ENCODE data around the gene SATL1. TPM values are rescaled to one million over a fixed set of nuclear protein-coding genes. Genes with fewer than 3 reads are reported as not detected.
"Not testable (repeated sequence)": the region's sequence is repeated elsewhere in the genome, so short reads cannot be mapped to it uniquely, and the experiment has no call there.

Gene SATL1
- under 1 TPM; 0.49 to 0.84 (median 0.60) TPM for polyA plus RNA-seq (ENCODE audit: insufficient read length in 4 of 4)

GRCh38 chrX:85243761-85244449, at the start of gene SATL1, which contains the start of gene ZNF711:
Gene SATL1 (minus strand): TSS chrX:85243779. CDS start chrX:85108968, 134,811 bp downstream.
Gene ZNF711 (plus strand): TSS chrX:85243991. CDS start chrX:85247573, 3,582 bp downstream.
- peak; percentile 39 to 85 (median 70) for DNase-seq (ENCODE audit: low read depth in 4 of 4, low spot score in 2 of 4)

- DNase-seq (ENCODE audit: low read depth in 4 of 4, low spot score in 2 of 4), result no peak
These were observed 45.6 kb upstream of the SATL1 start for GRCh38 chrX:85288992-85289723.

GRCh38 chrX:85285286-85285685, 41.7 kb upstream of the SATL1 start:
- DNase-seq (ENCODE audit: low read depth in 4 of 4, low spot score in 2 of 4), result not testable (repeated sequence)

- DNase-seq (ENCODE audit: low read depth in 4 of 4, low spot score in 2 of 4), result peak; percentile 18 to 48 (median 38)
These were observed 1.1 kb upstream of the SATL1 start for GRCh38 chrX:85244450-85245211.

GRCh38 chrX:85243155-85243554, 424 bp downstream of the SATL1 start:
- peak in 2 of 4 donors; percentile 3 to 11 for DNase-seq (ENCODE audit: low read depth in 4 of 4, low spot score in 2 of 4)

GRCh38 chrX:85223359-85223758, 20.2 kb downstream of the SATL1 start:
- DNase-seq (ENCODE audit: low read depth in 4 of 4, low spot score in 2 of 4), result no peak

- DNase-seq (ENCODE audit: low read depth in 4 of 4, low spot score in 2 of 4), result no peak
These were observed 22.2 kb downstream of the SATL1 start for GRCh38 chrX:85221361-85221760.

GRCh38 chrX:85215946-85216345, 27.6 kb downstream of the SATL1 start:
- DNase-seq (ENCODE audit: low read depth in 4 of 4, low spot score in 2 of 4), result peak in 1 of 4 donors; percentile 2

- DNase-seq (ENCODE audit: low read depth in 4 of 4, low spot score in 2 of 4), result no peak
These were observed 29.6 kb downstream of the SATL1 start for GRCh38 chrX:85213792-85214530.

GRCh38 chrX:85203461-85203970, 40.1 kb downstream of the SATL1 start:
- no peak for DNase-seq (ENCODE audit: low read depth in 4 of 4, low spot score in 2 of 4)

GRCh38 chrX:85196319-85196718, 47.3 kb downstream of the SATL1 start:
- no peak for DNase-seq (ENCODE audit: low read depth in 4 of 4, low spot score in 2 of 4)

- DNase-seq (ENCODE audit: low read depth in 4 of 4, low spot score in 2 of 4), result no peak
These were observed 83.9 kb downstream of the SATL1 start for GRCh38 chrX:85159644-85160043.

GRCh38 chrX:85140964-85141363, 102.6 kb downstream of the SATL1 start:
- no peak for DNase-seq (ENCODE audit: low read depth in 4 of 4, low spot score in 2 of 4)

GRCh38 chrX:85139422-85139821, 104.2 kb downstream of the SATL1 start:
- DNase-seq (ENCODE audit: low read depth in 4 of 4, low spot score in 2 of 4), result no peak

- no peak for DNase-seq (ENCODE audit: low read depth in 4 of 4, low spot score in 2 of 4)
These were observed 107.2 kb downstream of the SATL1 start for GRCh38 chrX:85136409-85136808.

- no peak for DNase-seq (ENCODE audit: low read depth in 4 of 4, low spot score in 2 of 4)
These were observed 128.3 kb downstream of the SATL1 start for GRCh38 chrX:85115252-85115651.

- DNase-seq (ENCODE audit: low read depth in 4 of 4, low spot score in 2 of 4), result no peak
These were observed 128.8 kb downstream of the SATL1 start for GRCh38 chrX:85114776-85115175.

GRCh38 chrX:85114171-85114570, 129.4 kb downstream of the SATL1 start:
- DNase-seq (ENCODE audit: low read depth in 4 of 4, low spot score in 2 of 4), result no peak

GRCh38 chrX:85113746-85114145, 129.8 kb downstream of the SATL1 start:
- no peak for DNase-seq (ENCODE audit: low read depth in 4 of 4, low spot score in 2 of 4)

GRCh38 chrX:85112293-85112692, 131.3 kb downstream of the SATL1 start:
- no peak for DNase-seq (ENCODE audit: low read depth in 4 of 4, low spot score in 2 of 4)
